GM19455 (cell line): ENCODE data around the gene ABCB11.
"Not testable (repeated sequence)": the region's sequence is repeated elsewhere in the genome, so short reads cannot be mapped to it uniquely, and the experiment has no call there.

ENCODE experiments used
- ATAC-seq: cut with Tn5 transposase; IDR thresholded peaks from one replicate; pipeline ENCODE4 v1.9.1; 2021; ENCODE audit not compliant: unreplicated experiment

Gene ABCB11

GRCh38 chr2:169031202-169031601 is at the start of gene ABCB11:
Gene ABCB11 (minus strand): TSS chr2:169031324. CDS start chr2:169018125, 13,199 bp downstream.
- ATAC-seq = no peak

- peak; percentile 69 for ATAC-seq
Measured at GRCh38 chr2:169080250-169081069, 49.3 kb upstream of the ABCB11 start.

DNA sequence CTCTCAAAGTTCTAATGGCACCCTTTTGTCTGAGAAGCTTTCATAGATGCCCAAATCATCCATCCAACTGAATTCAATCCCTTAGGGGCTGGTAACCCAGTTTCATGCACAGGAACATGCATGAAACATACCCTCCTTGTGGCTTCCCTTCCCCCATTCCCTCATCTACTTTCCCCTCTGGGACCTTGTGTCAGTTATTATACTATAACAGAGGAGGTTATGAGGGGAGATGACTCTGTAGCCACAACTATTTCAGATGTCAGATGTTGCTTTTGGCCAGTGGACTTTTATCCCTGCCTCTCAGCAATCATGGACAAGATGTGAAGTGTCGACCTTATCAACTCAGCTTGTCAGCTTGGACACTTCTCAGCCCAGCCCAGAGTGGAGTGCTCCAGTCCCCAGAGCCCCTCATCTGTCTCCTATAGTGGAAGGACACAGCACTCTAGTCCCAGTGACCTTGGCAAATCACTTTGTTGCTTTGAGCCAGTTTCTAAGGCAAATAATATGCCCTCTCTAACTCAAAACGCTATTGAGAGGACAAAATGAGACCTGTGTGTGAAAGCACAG is 46.6 kb upstream of the ABCB11 start:
- ATAC-seq = no peak

GRCh38 chr2:169073963-169074751 is 43.0 kb upstream of the ABCB11 start:
- no peak for ATAC-seq

- no peak for ATAC-seq
Measured at GRCh38 chr2:169073211-169073962, 42.3 kb upstream of the ABCB11 start.

DNA sequence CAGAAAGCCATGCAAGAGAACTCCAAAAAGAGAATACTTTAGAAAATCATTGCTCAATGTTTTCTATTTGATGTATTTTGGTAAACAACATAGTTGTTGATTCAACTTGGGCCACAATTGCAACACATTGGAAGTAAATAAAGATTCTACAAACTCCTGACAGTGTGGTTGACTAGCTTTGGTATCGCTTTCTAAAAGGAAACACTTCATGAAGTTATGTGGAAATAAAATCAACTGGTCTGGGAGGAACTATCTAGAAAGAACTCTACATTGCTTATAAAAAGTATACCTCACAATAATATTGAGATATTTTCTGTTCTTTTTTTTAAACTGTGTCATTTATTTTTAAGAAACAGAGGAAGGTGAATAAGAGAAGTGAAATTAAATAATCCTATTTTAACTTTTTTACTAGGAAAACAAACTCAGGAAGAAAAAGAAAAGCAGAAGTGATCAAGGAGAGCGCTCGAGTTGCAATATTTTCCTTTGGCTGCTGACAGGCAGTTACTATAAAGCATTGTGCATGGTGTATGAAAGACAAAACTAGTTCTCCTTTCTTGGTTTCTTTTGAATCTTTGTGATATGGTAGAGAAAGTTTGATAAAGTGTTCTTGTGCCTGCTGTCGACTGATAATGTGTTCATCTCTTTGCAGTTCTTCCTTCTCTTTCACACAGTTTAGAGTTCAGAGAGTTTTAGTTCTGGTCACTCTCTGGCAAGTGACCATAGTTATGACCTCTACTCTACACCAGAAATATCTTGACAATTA is 41.2 kb upstream of the ABCB11 start:
- ATAC-seq = peak; percentile 55

- no peak for ATAC-seq
Measured at GRCh38 chr2:169071455-169071854, 40.3 kb upstream of the ABCB11 start.

DNA sequence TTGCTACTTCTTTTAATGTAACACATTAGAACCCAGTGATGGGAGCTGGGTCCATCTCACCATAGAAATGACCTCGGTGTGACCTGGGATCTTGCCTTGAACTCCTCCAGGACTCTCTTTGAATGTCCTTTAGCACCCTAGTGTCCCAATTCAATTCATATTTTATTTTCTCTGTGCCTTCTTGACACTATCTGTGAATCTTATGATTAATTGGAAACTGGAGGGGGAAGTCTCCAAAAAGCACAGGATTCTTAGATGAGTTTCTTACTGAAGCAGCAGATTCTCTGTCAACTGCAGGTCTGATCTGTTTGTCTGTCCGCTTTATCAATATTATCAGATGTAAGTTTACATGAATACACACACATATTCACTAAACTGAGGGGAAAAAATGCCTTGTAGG is 38.7 kb upstream of the ABCB11 start:
- no peak for ATAC-seq

DNA sequence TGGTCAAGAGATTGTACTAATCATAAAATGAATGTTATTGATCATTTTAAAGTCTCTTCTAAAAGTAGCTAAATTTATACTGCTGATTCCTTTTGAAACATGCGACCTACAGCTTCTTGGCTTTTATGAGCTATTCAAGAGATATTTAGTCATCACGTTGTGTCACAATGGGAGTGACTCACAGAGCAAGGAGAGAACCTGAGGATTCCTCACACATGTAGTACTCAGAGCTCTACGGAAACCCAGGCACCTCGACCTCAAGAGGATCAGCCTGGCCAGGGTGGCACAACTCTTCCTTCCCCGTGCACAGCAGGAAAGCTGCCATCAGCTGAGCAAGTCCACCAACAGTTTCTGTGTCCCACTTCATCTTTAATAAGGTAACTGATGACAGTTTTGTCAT is 38.2 kb upstream of the ABCB11 start, which contains the start of gene DHRS9:
Gene DHRS9 (plus strand): TSS at position 223 of the 400 bp plus-strand sequence. CDS start 12,019 bp downstream, outside the sequence.
- no peak for ATAC-seq

DNA sequence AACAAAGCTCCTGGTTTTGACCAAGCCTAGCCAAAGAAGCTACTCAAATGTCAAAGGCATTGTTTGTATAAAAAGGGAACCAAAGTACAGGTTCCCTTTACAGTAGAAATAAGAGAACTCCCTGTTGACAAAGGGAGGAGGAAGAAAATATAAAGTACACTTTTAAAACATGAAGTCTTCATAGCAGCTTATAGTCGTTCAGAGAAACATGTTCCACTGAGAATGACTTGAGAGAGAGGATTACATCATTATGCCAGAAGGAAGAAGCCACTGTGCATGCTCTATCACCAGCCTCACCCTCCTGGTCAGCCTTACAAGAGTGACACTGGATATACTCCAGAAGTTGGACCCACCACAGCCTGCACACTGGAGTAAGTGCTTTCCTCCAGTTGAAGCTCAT is 35.8 kb upstream of the ABCB11 start:
- no peak for ATAC-seq

GRCh38 chr2:169065864-169066517 is 34.9 kb upstream of the ABCB11 start:
- ATAC-seq = no peak

DNA sequence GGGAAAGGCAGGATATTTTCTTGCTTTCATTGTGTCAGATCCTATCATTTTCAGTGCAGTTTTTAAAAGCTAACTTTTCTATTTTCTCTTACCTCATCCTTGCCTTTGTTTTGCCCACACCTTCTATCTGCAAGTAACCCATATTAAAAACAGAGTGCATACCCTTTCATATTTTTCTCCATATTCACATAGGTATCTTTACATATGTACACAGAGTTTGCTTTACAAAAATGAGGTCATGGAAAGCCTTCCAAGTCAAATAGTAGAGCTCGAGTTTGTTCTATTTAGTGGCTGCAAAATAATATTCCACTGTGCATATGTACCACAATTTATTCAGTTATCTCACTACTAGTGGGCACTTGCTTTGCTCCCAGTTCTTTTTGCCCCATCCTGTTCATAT is 34.3 kb upstream of the ABCB11 start:
- ATAC-seq = no peak

DNA sequence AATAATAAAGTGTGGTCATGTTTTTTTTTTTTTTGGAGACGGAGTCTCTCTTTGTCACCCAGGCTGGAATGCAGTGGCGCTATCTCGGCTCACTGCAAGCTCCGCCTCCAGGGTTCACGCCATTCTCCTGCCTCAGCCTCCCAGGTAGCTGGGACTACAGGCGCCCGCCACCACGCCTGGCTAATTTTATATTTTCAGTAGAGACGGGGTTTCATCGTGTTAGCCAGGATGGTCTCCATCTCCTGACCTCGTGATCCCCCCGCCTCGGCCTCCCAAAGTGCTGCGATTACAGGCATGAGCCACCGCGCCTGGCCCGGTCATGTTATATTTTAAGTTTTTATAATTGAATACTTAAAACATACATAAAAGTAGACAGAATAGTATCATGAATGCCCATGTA is 33.1 kb upstream of the ABCB11 start:
- not testable (repeated sequence) for ATAC-seq

DNA sequence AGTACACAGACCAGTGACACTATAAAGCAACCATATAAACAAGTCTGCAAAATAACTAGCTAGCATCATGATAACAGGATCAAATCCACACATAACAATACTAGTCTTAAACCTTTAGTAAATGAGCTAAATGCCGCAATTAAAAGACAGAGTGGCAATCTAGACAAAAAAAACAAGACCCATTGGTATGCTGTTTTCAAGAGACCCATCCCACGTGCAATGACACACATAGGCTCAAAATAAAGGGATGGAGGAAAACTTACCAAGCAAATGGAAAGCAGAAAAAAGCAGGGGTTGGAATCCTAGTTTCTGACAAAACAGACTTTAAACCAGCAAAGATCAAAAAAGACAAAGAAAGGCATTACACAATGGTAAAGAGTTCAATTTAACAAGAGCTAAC is 23.5 kb upstream of the ABCB11 start:
- not testable (repeated sequence) for ATAC-seq

- no peak for ATAC-seq
Measured at GRCh38 chr2:169050476-169051240, 19.5 kb upstream of the ABCB11 start.

DNA sequence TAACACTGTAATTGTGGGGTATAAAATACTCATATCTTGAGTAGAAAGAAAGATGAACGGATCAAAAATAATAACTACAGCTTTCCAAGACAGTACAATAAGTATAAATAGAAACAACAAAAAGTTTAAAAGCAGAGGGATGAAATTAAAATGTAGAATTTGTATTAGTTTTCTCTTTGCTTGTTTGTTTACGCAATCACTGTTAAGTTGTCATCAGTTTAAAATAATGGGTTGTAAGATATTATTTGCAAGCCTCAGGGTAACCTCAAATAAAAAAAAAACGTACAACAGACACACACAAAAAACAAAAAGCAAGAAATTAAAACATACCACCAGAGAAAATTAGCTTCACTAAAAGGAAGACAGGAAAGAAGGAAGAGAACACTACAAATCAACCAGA is 18.0 kb upstream of the ABCB11 start:
- ATAC-seq = no peak

DNA sequence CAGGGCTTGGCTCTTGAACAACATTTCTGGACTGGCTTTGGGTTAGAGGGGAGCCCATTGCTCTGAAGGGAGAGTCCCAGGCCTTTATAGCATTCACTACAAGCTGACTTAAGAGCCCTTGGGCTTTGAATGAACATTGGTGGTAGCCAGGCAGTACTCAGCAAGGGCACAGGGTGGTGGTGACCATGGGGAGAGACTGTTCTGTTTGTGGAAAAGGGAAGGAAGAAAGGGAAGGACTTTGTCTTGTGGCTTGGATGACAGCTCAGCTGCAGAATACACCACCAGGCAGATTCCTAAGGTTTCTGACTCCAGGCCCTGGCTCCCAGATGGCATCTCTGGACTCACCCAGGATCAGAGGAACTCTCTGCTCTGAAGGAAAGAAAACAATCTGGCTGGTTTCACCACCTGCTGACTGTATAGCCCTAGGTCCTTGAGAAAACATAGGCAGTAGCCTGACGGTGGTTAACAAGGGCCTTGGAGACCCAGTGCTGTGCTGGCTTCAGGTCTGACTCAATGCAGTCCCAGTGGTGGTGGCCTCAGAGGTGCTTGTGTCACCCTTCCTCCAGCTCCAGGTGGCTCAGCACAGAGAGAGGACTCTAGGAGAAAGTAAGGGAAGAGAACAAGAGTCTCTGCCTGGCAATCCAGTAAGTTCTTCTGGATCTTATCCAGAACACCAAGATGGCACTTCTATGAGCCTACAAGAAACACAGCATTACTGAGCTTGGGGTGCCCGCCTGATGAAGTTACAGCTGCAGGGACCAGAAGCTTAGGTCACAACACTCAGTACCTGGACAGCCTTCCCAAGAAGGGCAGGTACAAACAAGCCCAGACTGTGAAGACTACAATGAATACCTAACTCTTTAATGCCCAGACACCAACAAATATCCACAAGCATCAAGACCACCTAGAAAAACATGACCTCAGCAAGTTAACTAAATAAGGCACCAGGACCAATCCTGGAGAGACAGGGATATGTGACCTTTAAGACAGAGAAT is 16.4 kb upstream of the ABCB11 start:
- ATAC-seq = no peak
